GM23248 (cell line): Measurements from ENCODE around the gene ANKS1B.

ENCODE experiments used
- EZH2 ChIP-seq: fragments of 200-600 bp; sonication (generic); IDR thresholded peaks from 2 replicates; pipeline ENCODE4 v1.6.1; 2018; ENCODE audit warnings: antibody characterized with exemption, mild to moderate bottlenecking; ENCODE audit not compliant: insufficient read depth, poor library complexity, severe bottlenecking
- EZH2phosphoT487 ChIP-seq: fragments of 200-600 bp; sonication (generic); IDR thresholded peaks from 2 replicates; pipeline ENCODE4 v1.6.1; 2018; ENCODE audit warnings: antibody characterized with exemption, moderate library complexity, mild to moderate bottlenecking, low read depth; ENCODE audit not compliant: insufficient read depth

- TF ChIP-seq EZH2 (no peak), EZH2phosphoT487 (no peak)
These were observed 897.5 kb downstream of the ANKS1B start for GRCh38 chr12:99087278-99087677.
